Muscle of leg (tissue), 11 donors: Measurements from ENCODE around the gene R3HDM2. TPM values are rescaled to one million over a fixed set of nuclear protein-coding genes. Genes with fewer than 3 reads are reported as not detected.

ENCODE experiments used
- DNase-seq: peaks from one replicate; pipeline ENCODE4 v3.0.0; 2013
- H3K27ac ChIP-seq: one replicate; pipeline ENCODE4 v1.5.1; 2013; ENCODE audit warnings: mild to moderate bottlenecking, low read length, control low read depth
- H3K27me3 ChIP-seq: one replicate; pipeline ENCODE4 v1.6.1; 2013; ENCODE audit warnings: low read length; ENCODE audit not compliant: control insufficient read depth, insufficient read depth
- H3K36me3 ChIP-seq: one replicate; pipeline ENCODE4 v1.6.1; 2013; ENCODE audit warnings: low read length; ENCODE audit not compliant: control insufficient read depth, insufficient read depth
- H3K4me1 ChIP-seq: one replicate; pipeline ENCODE4 v1.6.1; 2013; ENCODE audit warnings: low read length; ENCODE audit not compliant: control insufficient read depth, insufficient read depth
- H3K4me3 ChIP-seq: one replicate; pipeline ENCODE4 v1.5.1; 2013; ENCODE audit warnings: low read length, control low read depth
- H3K9me3 ChIP-seq: replicated peaks from 2 replicates; pipeline ENCODE4 v1.6.1; 2013; ENCODE audit warnings: low read depth, low read length; ENCODE audit not compliant: control insufficient read depth
- WGBS: methylation state at CpG from one replicate; pipeline ENCODE4 v1.1.5; 2013; ENCODE audit warnings: missing lambda C conversion rate; ENCODE audit not compliant: insufficient coverage; 5-methylcytosine and 5-hydroxymethylcytosine counted together
- polyA plus RNA-seq, 8 donors: library from polyadenylated mRNA; unstranded; fragments of 120-200 nt; gene quantifications; one replicate each; pipeline versions ENCODE4 v1.2.1 to v1.2.3, GENCODE V29; 2013; ENCODE audit warnings: inconsistent platforms in 1 of 8, low replicate concordance in 1 of 8; ENCODE audit not compliant: insufficient read length in 8 of 8, insufficient read depth in 1 of 8
- total RNA-seq: library from RNA; stranded (reverse); fragments of 120-200 nt; gene quantifications from one replicate; pipeline ENCODE4 v1.2.4, GENCODE V29; 2013

R3HDM2 gene
- total and polyA plus RNA-seq, 9 donors: 20.2 to 52.6 (median 39.6) TPM

GRCh38 chr12:57224973-57225679 is 205.7 kb downstream of the R3HDM2 start:
- Histone ChIP-seq H3K4me1 (peaks cover 37% of the 10 kb centered on the region), H3K4me3 (no peak overlapping the region), H3K9me3 (no peaks in the 10 kb centered on the region), H3K27me3 (peaks cover 81% of the 10 kb centered on the region), H3K27ac (no peak overlapping the region), H3K36me3 (no peaks in the 10 kb centered on the region)
- WGBS: 15% methylated on average over 57 of the region's 61 CpGs
- no peak for DNase-seq

GRCh38 chr12:57224278-57224972 is 206.4 kb downstream of the R3HDM2 start:
- Histone ChIP-seq H3K27me3 (peaks cover 88% of the 10 kb centered on the region), H3K4me3 (no peak overlapping the region), H3K4me1 (peaks cover 39% of the 10 kb centered on the region), H3K36me3 (no peaks in the 10 kb centered on the region), H3K27ac (no peak overlapping the region), H3K9me3 (no peaks in the 10 kb centered on the region)
- 60% methylated on average over 20 of the region's 30 CpGs for WGBS
- DNase-seq: no peak

GRCh38 chr12:57223191-57224165 is 207.4 kb downstream of the R3HDM2 start:
- DNase-seq: no peak
- Histone ChIP-seq H3K4me3 (no peak overlapping the region), H3K27ac (no peak overlapping the region), H3K4me1 (peaks cover 41% of the 10 kb centered on the region), H3K27me3 (peaks cover 98% of the 10 kb centered on the region), H3K36me3 (no peaks in the 10 kb centered on the region), H3K9me3 (no peaks in the 10 kb centered on the region)
- WGBS: 64% methylated on average over 15 of the region's 22 CpGs

GRCh38 chr12:57222286-57223190 is 208.3 kb downstream of the R3HDM2 start:
- no peaks in the 10 kb centered on the region for H3K36me3 ChIP-seq
- H3K27ac ChIP-seq: no peak overlapping the region
- peaks cover 100% of the 10 kb centered on the region for H3K27me3 ChIP-seq
- H3K4me1 ChIP-seq: peaks cover 45% of the 10 kb centered on the region
- H3K4me3 ChIP-seq: no peak overlapping the region
- H3K9me3 ChIP-seq: no peaks in the 10 kb centered on the region
- DNase-seq: no peak
- WGBS: 48% methylated on average over 11 of the region's 13 CpGs

GRCh38 chr12:57221169-57221917 is 209.5 kb downstream of the R3HDM2 start:
- Histone ChIP-seq H3K27me3 (peaks cover 98% of the 10 kb centered on the region), H3K27ac (no peak overlapping the region), H3K36me3 (no peaks in the 10 kb centered on the region), H3K4me1 (peaks cover 46% of the 10 kb centered on the region), H3K9me3 (no peaks in the 10 kb centered on the region), H3K4me3 (no peak overlapping the region)
- DNase-seq: no peak
- 19% methylated on average over 18 of the region's 24 CpGs for WGBS

GRCh38 chr12:57220770-57221168 is 210.1 kb downstream of the R3HDM2 start:
- Histone ChIP-seq H3K27me3 (peaks cover 98% of the 10 kb centered on the region), H3K4me1 (peaks cover 51% of the 10 kb centered on the region)
- WGBS: 61% methylated on average over 1 of the region's 1 CpG

GRCh38 chr12:57219993-57220754 is 210.7 kb downstream of the R3HDM2 start:
- Histone ChIP-seq H3K27ac (no peak overlapping the region), H3K36me3 (no peaks in the 10 kb centered on the region), H3K9me3 (no peaks in the 10 kb centered on the region), H3K27me3 (peaks cover 98% of the 10 kb centered on the region), H3K4me3 (no peak overlapping the region), H3K4me1 (peaks cover 52% of the 10 kb centered on the region)
- DNase-seq: no peak
- 29% methylated on average over 2 of the region's 38 CpGs for WGBS

More at GRCh38 chr12:57220770-57221168, 210.1 kb downstream of the R3HDM2 start:
- H3K4me3 ChIP-seq: no peak overlapping the region
- no peak for DNase-seq
- no peak overlapping the region for H3K27ac ChIP-seq
- no peaks in the 10 kb centered on the region for H3K9me3 ChIP-seq
- no peaks in the 10 kb centered on the region for H3K36me3 ChIP-seq

- Histone ChIP-seq H3K4me1 (peaks cover 55% of the 10 kb centered on the region), H3K9me3 (no peaks in the 10 kb centered on the region)
- DNase-seq: no peak
These were observed 211.4 kb downstream of the R3HDM2 start for GRCh38 chr12:57219205-57219992.

More at GRCh38 chr12:57219205-57219992, 211.4 kb downstream of the R3HDM2 start:
- H3K36me3 ChIP-seq: no peaks in the 10 kb centered on the region
- WGBS: 39% methylated on average over 9 of the region's 14 CpGs
- H3K4me3 ChIP-seq: no peak overlapping the region
- peaks cover 98% of the 10 kb centered on the region for H3K27me3 ChIP-seq
- H3K27ac ChIP-seq: no peak overlapping the region
